Astrocyte (in vitro differentiated cells and primary cell): ENCODE data around the gene TMEM175. TPM values are rescaled to one million over a fixed set of nuclear protein-coding genes. Genes with fewer than 3 reads are reported as not detected.

Experiments
- DNase-seq: peaks from one replicate; pipeline ENCODE4 v3.0.0-alpha.2; 2010; ENCODE audit warnings: low read depth
- FAIRE-seq: peaks from 2 replicates; lab custom pipeline; 2011; peaks lifted over from hg19 to GRCh38; lab: Jason Lieb, UNC
- H2AFZ ChIP-seq: 2 replicates; pipeline ENCODE4 v1.6.0; 2012; ENCODE audit warnings: low read depth, low read length, inconsistent platforms
- H3K27ac ChIP-seq: 2 replicates; pipeline ENCODE4 v1.5.1; 2011; ENCODE audit warnings: low read depth, low read length, inconsistent platforms
- H3K27me3 ChIP-seq: 2 replicates; pipeline ENCODE4 v1.6.0; 2011; ENCODE audit warnings: low read length, inconsistent platforms; ENCODE audit not compliant: insufficient read depth
- H3K36me3 ChIP-seq: 2 replicates; pipeline ENCODE4 v1.5.1; 2011; ENCODE audit warnings: low read length, inconsistent platforms; ENCODE audit not compliant: insufficient read depth
- H3K4me1 ChIP-seq: 2 replicates; pipeline ENCODE4 v1.5.1; 2011; ENCODE audit warnings: low read length, inconsistent platforms; ENCODE audit not compliant: insufficient read depth
- H3K4me2 ChIP-seq: 2 replicates; pipeline ENCODE4 v1.6.0; 2012; ENCODE audit warnings: low read length, inconsistent platforms
- H3K4me3 ChIP-seq: 2 replicates; pipeline ENCODE4 v1.5.1; 2011; ENCODE audit warnings: low read depth, mild to moderate bottlenecking, low read length, inconsistent platforms; ENCODE audit not compliant: insufficient read depth
- H3K79me2 ChIP-seq: 2 replicates; pipeline ENCODE4 v1.6.0; 2012; ENCODE audit warnings: mild to moderate bottlenecking, low read length, inconsistent platforms; ENCODE audit not compliant: insufficient read depth
- H3K9ac ChIP-seq: 2 replicates; pipeline ENCODE4 v1.6.0; 2012; ENCODE audit warnings: mild to moderate bottlenecking, low read length, inconsistent platforms
- H3K9me3 ChIP-seq: 2 replicates; pipeline ENCODE4 v1.5.1; 2012; ENCODE audit warnings: low read depth, mild to moderate bottlenecking, low read length, inconsistent platforms; ENCODE audit not compliant: insufficient read depth
- H4K20me1 ChIP-seq: 2 replicates; pipeline ENCODE4 v1.6.0; 2012; ENCODE audit warnings: low read length, inconsistent platforms; ENCODE audit not compliant: insufficient read depth
- H3K27ac Mint-ChIP-seq: one replicate; pipeline ENCODE4 v1.8.0; 2021; ENCODE audit warnings: mild to moderate bottlenecking, mixed read lengths; ENCODE audit not compliant: unreplicated experiment
- H3K27me3 Mint-ChIP-seq: one replicate; pipeline ENCODE4 v1.8.0; 2021; ENCODE audit warnings: low read depth, mixed read lengths; ENCODE audit not compliant: unreplicated experiment
- H3K36me3 Mint-ChIP-seq: one replicate; pipeline ENCODE4 v1.8.0; 2021; ENCODE audit warnings: low read depth, mixed read lengths; ENCODE audit not compliant: unreplicated experiment
- H3K4me1 Mint-ChIP-seq: one replicate; pipeline ENCODE4 v1.8.0; 2021; ENCODE audit warnings: low read depth, mixed read lengths; ENCODE audit not compliant: unreplicated experiment
- H3K4me3 Mint-ChIP-seq: one replicate; pipeline ENCODE4 v1.8.0; 2021; ENCODE audit warnings: mild to moderate bottlenecking, moderate library complexity, mixed read lengths; ENCODE audit not compliant: unreplicated experiment
- H3K9me3 Mint-ChIP-seq: one replicate; pipeline ENCODE4 v1.8.0; 2021; ENCODE audit warnings: mild to moderate bottlenecking, mixed read lengths; ENCODE audit not compliant: unreplicated experiment
- EZH2 ChIP-seq: IDR thresholded peaks from 2 replicates; pipeline ENCODE4 v1.6.1; 2012; ENCODE audit warnings: mild to moderate bottlenecking, low read length, inconsistent platforms; ENCODE audit not compliant: insufficient read depth
- total RNA-seq: library from RNA; stranded (reverse); gene quantifications from 2 replicates; pipeline ENCODE4 v1.2.1, GENCODE V29; 2021
- TF ChIP-seq, protein P1 (sequence below): IDR thresholded peaks from 2 replicates; pipeline ENCODE4 v1.5.1; 2011; ENCODE audit warnings: low read depth, mild to moderate bottlenecking, inconsistent platforms, low read length, moderate library complexity; ENCODE audit not compliant: insufficient read depth

The TMEM175 gene
- total RNA-seq, 1 donor from 2014 or later = 22.1 TPM

- FAIRE-seq = no peak
- Histone ChIP-seq H3K27me3 (no peaks in the 10 kb centered on the region), H4K20me1 (no peaks in the 10 kb centered on the region), H3K4me1 (no peaks in the 10 kb centered on the region), H3K9me3 (no peaks in the 10 kb centered on the region), H3K36me3 (no peaks in the 10 kb centered on the region), H3K79me2 (no peaks in the 10 kb centered on the region), H2AFZ (no peak overlapping the region), H3K27ac (no peak overlapping the region), H3K4me3 (no peak overlapping the region), H3K4me2 (no peak overlapping the region), H3K9ac (no peak overlapping the region)
- H3K27me3 Mint-ChIP-seq = no peaks in the 10 kb centered on the region
- no peak overlapping the region for H3K4me3 Mint-ChIP-seq
- H3K27ac Mint-ChIP-seq = no peak overlapping the region
- H3K4me1 Mint-ChIP-seq = no peaks in the 10 kb centered on the region
- DNase-seq = no peak
- TF ChIP-seq, protein P1, sequence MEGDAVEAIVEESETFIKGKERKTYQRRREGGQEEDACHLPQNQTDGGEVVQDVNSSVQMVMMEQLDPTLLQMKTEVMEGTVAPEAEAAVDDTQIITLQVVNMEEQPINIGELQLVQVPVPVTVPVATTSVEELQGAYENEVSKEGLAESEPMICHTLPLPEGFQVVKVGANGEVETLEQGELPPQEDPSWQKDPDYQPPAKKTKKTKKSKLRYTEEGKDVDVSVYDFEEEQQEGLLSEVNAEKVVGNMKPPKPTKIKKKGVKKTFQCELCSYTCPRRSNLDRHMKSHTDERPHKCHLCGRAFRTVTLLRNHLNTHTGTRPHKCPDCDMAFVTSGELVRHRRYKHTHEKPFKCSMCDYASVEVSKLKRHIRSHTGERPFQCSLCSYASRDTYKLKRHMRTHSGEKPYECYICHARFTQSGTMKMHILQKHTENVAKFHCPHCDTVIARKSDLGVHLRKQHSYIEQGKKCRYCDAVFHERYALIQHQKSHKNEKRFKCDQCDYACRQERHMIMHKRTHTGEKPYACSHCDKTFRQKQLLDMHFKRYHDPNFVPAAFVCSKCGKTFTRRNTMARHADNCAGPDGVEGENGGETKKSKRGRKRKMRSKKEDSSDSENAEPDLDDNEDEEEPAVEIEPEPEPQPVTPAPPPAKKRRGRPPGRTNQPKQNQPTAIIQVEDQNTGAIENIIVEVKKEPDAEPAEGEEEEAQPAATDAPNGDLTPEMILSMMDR = no peak
- no peak for TF ChIP-seq EZH2
- peaks cover 2% of the 10 kb centered on the region for H3K36me3 Mint-ChIP-seq
- H3K9me3 Mint-ChIP-seq = no peaks in the 10 kb centered on the region
These were observed 30.3 kb downstream of the TMEM175 start for GRCh38 chr4:962231-963208.

- FAIRE-seq (no peak), DNase-seq (no peak)
- Histone ChIP-seq H3K36me3 (no peaks in the 10 kb centered on the region), H3K9me3 (no peaks in the 10 kb centered on the region), H3K79me2 (no peaks in the 10 kb centered on the region), H2AFZ (no peak overlapping the region), H3K27me3 (no peaks in the 10 kb centered on the region), H4K20me1 (peaks cover 4% of the 10 kb centered on the region), H3K4me1 (no peaks in the 10 kb centered on the region), H3K4me2 (no peak overlapping the region), H3K4me3 (no peak overlapping the region), H3K9ac (no peak overlapping the region), H3K27ac (no peak overlapping the region)
- no peaks in the 10 kb centered on the region for H3K27me3 Mint-ChIP-seq
- no peak overlapping the region for H3K4me3 Mint-ChIP-seq
- TF ChIP-seq EZH2 = no peak
- peaks cover 2% of the 10 kb centered on the region for H3K36me3 Mint-ChIP-seq
- no peaks in the 10 kb centered on the region for H3K9me3 Mint-ChIP-seq
- no peak overlapping the region for H3K27ac Mint-ChIP-seq
- H3K4me1 Mint-ChIP-seq = no peaks in the 10 kb centered on the region
These were observed 31.3 kb downstream of the TMEM175 start for GRCh38 chr4:963276-964225.

- H3K36me3 ChIP-seq = no peaks in the 10 kb centered on the region
- no peaks in the 10 kb centered on the region for H3K27me3 ChIP-seq
- Mint-ChIP-seq H3K4me1 (no peaks in the 10 kb centered on the region), H3K27ac (no peak overlapping the region), H3K9me3 (no peaks in the 10 kb centered on the region), H3K4me3 (no peak overlapping the region), H3K36me3 (peaks cover 2% of the 10 kb centered on the region), H3K27me3 (no peaks in the 10 kb centered on the region)
- H3K4me2 ChIP-seq = no peak overlapping the region
- TF ChIP-seq, protein P1 = no peak
- no peak for TF ChIP-seq EZH2
- H4K20me1 ChIP-seq = peaks cover 11% of the 10 kb centered on the region
- no peak for FAIRE-seq
- no peak overlapping the region for H3K27ac ChIP-seq
- no peak for DNase-seq
- H3K4me3 ChIP-seq = no peak overlapping the region
- no peak overlapping the region for H2AFZ ChIP-seq
- H3K9me3 ChIP-seq = no peaks in the 10 kb centered on the region
- H3K79me2 ChIP-seq = no peaks in the 10 kb centered on the region
- H3K9ac ChIP-seq = no peak overlapping the region
- H3K4me1 ChIP-seq = no peaks in the 10 kb centered on the region
These were observed 32.2 kb downstream of the TMEM175 start for GRCh38 chr4:964346-965025.
